K562 (cell line): ENCODE results near the gene GART. TPM values are rescaled to one million over a fixed set of nuclear protein-coding genes. Genes with fewer than 3 reads are reported as not detected.

ENCODE experiments used
- CEBPB ChIP-seq: fragments of 450-650 bp; IDR thresholded peaks from 2 replicates; pipeline ENCODE4 v1.6.1; 2016; ENCODE audit warnings: missing genetic modification characterization, missing compliant biosample characterization
- E2F8 ChIP-seq: fragments of 450-650 bp; IDR thresholded peaks from 2 replicates; pipeline ENCODE4 v1.7.1; 2018; ENCODE audit warnings: mild to moderate bottlenecking, low read depth; ENCODE audit not compliant: partially characterized antibody
- HES1 ChIP-seq: fragments of 450-650 bp; IDR thresholded peaks from 2 replicates; pipeline ENCODE4 v1.6.1; 2016; ENCODE audit warnings: low read depth, mild to moderate bottlenecking, moderate library complexity
- SRF ChIP-seq, 2 experiments: fragments of 250-450, 450-650 bp in 1 of 2; sonication (Bioruptor Pico) in 1 of 2; sonication (generic) in 1 of 2; formaldehyde crosslinking; IDR thresholded peaks; 2 replicates each; pipeline versions ENCODE4 v1.5.0 to v1.5.1; 2020 to 2022; ENCODE audit warnings: mild to moderate bottlenecking in 1 of 2, missing genetic modification reagents in 1 of 2
- YY1 ChIP-seq, 3 experiments: IDR thresholded peaks; 2 replicates each; pipeline ENCODE4 v1.6.1; 2011; ENCODE audit warnings: low read length in 2 of 3, mild to moderate bottlenecking in 2 of 3, moderate library complexity in 2 of 3, borderline replicate concordance in 1 of 3, control low read depth in 1 of 3, low read depth in 1 of 3; ENCODE audit not compliant: insufficient read depth in 3 of 3, insufficient replicate concordance in 2 of 3, control insufficient read depth in 1 of 3, insufficient read length in 1 of 3; ENCODE audit errors: extremely low read depth in 1 of 3
- ZBTB5 ChIP-seq: fragments of 450-650 bp; IDR thresholded peaks from 2 replicates; pipeline ENCODE4 v1.6.1; 2017; ENCODE audit warnings: antibody characterized with exemption
- ZNF311 ChIP-seq: fragments of 250-450 bp; sonication (Bioruptor Pico); IDR thresholded peaks from 2 replicates; pipeline ENCODE4 v1.4.0; 2020; ENCODE audit warnings: mild to moderate bottlenecking, moderate library complexity
- ZNF699 ChIP-seq: fragments of 250-450 bp; sonication (Bioruptor Pico); IDR thresholded peaks from 2 replicates; pipeline ENCODE4 v1.8.0; 2021; ENCODE audit warnings: mild to moderate bottlenecking, moderate library complexity; ENCODE audit not compliant: insufficient replicate concordance
- polyA plus RNA-seq, 8 experiments: library from polyadenylated mRNA; depleted of rRNA in 4 of 8; stranded (reverse) in 5 of 8; unstranded in 3 of 8; fragments of >200 nt; fragmentation: Nextera tagmentation in 2 of 8; fragmentation: Illumina TruSeq in 1 of 8; extraction: Ambion mirVana in 2 of 8; extraction: Trizol in 1 of 8; gene quantifications; 2 replicates each; pipeline versions ENCODE4 v1.2.1 to v1.2.3, GENCODE V29; 2011 to 2014; ENCODE audit warnings: inconsistent platforms in 1 of 8, missing spikeins in 1 of 8
- total RNA-seq, 7 experiments: library from RNA; depleted of rRNA in 6 of 7; stranded (reverse); fragments of >200 nt in 6 of 7; fragmentation: Illumina TruSeq in 2 of 7; extraction: Trizol in 2 of 7; gene quantifications; 2 replicates each; pipeline versions ENCODE4 v1.2.1 to v1.2.3, GENCODE V29; 2011 to 2021; ENCODE audit warnings: low replicate concordance in 1 of 7
- TF ChIP-seq, protein P1 (sequence below): IDR thresholded peaks from 3 replicates; pipeline ENCODE4 v1.6.1; 2011; ENCODE audit warnings: borderline replicate concordance, mild to moderate bottlenecking, moderate library complexity; ENCODE audit not compliant: insufficient read length; ENCODE audit errors: extremely low read depth
- TF ChIP-seq, protein P2 (sequence below): sonication (generic); formaldehyde crosslinking; IDR thresholded peaks from 2 replicates; pipeline ENCODE4 v1.8.0; 2022; ENCODE audit warnings: mild to moderate bottlenecking, missing genetic modification reagents
- TF ChIP-seq, protein P3 (sequence below): fragments of 250-450 bp; sonication (Bioruptor Pico); IDR thresholded peaks from 2 replicates; pipeline ENCODE4 v1.5.0; 2021

Gene GART
- total and polyA plus RNA-seq, 9 of the 15 experiments (the other 6 are each of a cell fraction or from before 2014, with no cell fraction given) = 141 to 429 (median 349) TPM

GRCh38 chr21:33557447-33557846 is 15.5 kb upstream of the GART start (continued):
- TF ChIP-seq E2F8 = no peak
- TF ChIP-seq YY1 (IDR thresholded peaks at IDR 0.05; ENCODE audit: borderline replicate concordance in 1 of 3, control insufficient read depth in 1 of 3, extremely low read depth in 1 of 3, insufficient read depth in 3 of 3, insufficient read length in 1 of 3, insufficient replicate concordance in 2 of 3, low read depth in 1 of 3, low read length in 2 of 3) = no peak
- TF ChIP-seq, protein P1, sequence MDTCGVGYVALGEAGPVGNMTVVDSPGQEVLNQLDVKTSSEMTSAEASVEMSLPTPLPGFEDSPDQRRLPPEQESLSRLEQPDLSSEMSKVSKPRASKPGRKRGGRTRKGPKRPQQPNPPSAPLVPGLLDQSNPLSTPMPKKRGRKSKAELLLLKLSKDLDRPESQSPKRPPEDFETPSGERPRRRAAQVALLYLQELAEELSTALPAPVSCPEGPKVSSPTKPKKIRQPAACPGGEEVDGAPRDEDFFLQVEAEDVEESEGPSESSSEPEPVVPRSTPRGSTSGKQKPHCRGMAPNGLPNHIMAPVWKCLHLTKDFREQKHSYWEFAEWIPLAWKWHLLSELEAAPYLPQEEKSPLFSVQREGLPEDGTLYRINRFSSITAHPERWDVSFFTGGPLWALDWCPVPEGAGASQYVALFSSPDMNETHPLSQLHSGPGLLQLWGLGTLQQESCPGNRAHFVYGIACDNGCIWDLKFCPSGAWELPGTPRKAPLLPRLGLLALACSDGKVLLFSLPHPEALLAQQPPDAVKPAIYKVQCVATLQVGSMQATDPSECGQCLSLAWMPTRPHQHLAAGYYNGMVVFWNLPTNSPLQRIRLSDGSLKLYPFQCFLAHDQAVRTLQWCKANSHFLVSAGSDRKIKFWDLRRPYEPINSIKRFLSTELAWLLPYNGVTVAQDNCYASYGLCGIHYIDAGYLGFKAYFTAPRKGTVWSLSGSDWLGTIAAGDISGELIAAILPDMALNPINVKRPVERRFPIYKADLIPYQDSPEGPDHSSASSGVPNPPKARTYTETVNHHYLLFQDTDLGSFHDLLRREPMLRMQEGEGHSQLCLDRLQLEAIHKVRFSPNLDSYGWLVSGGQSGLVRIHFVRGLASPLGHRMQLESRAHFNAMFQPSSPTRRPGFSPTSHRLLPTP = no peak
- TF ChIP-seq, protein P2, sequence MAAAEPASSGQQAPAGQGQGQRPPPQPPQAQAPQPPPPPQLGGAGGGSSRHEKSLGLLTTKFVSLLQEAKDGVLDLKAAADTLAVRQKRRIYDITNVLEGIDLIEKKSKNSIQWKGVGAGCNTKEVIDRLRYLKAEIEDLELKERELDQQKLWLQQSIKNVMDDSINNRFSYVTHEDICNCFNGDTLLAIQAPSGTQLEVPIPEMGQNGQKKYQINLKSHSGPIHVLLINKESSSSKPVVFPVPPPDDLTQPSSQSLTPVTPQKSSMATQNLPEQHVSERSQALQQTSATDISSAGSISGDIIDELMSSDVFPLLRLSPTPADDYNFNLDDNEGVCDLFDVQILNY (CRISPR knock-in tag) = no peak
- no peak for TF ChIP-seq ZNF311 (CRISPR knock-in tag)
- no peak for TF ChIP-seq ZBTB5
- no peak for TF ChIP-seq CEBPB (tag)
- TF ChIP-seq ZNF699 = no peak
- TF ChIP-seq, protein P3, sequence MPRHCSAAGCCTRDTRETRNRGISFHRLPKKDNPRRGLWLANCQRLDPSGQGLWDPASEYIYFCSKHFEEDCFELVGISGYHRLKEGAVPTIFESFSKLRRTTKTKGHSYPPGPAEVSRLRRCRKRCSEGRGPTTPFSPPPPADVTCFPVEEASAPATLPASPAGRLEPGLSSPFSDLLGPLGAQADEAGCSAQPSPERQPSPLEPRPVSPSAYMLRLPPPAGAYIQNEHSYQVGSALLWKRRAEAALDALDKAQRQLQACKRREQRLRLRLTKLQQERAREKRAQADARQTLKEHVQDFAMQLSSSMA = no peak
- no peak for TF ChIP-seq HES1
- no peak for TF ChIP-seq SRF (CRISPR knock-in tag; IDR thresholded peaks at IDR 0.05)
